Astrocyte (in vitro differentiated cells and primary cell): ENCODE results near the gene IL1RAPL2. TPM values are rescaled to one million over a fixed set of nuclear protein-coding genes. Genes with fewer than 3 reads are reported as not detected.

Experiments
- DNase-seq: peaks from one replicate; pipeline ENCODE4 v3.0.0-alpha.2; 2010; ENCODE audit warnings: low read depth
- FAIRE-seq: peaks from 2 replicates; lab custom pipeline; 2011; peaks lifted over from hg19 to GRCh38; lab: Jason Lieb, UNC
- H2AFZ ChIP-seq: 2 replicates; pipeline ENCODE4 v1.6.0; 2012; ENCODE audit warnings: low read depth, low read length, inconsistent platforms
- H3K27ac ChIP-seq: 2 replicates; pipeline ENCODE4 v1.5.1; 2011; ENCODE audit warnings: low read depth, low read length, inconsistent platforms
- H3K27me3 ChIP-seq: 2 replicates; pipeline ENCODE4 v1.6.0; 2011; ENCODE audit warnings: low read length, inconsistent platforms; ENCODE audit not compliant: insufficient read depth
- H3K36me3 ChIP-seq: 2 replicates; pipeline ENCODE4 v1.5.1; 2011; ENCODE audit warnings: low read length, inconsistent platforms; ENCODE audit not compliant: insufficient read depth
- H3K4me1 ChIP-seq: 2 replicates; pipeline ENCODE4 v1.5.1; 2011; ENCODE audit warnings: low read length, inconsistent platforms; ENCODE audit not compliant: insufficient read depth
- H3K4me2 ChIP-seq: 2 replicates; pipeline ENCODE4 v1.6.0; 2012; ENCODE audit warnings: low read length, inconsistent platforms
- H3K4me3 ChIP-seq: 2 replicates; pipeline ENCODE4 v1.5.1; 2011; ENCODE audit warnings: low read depth, mild to moderate bottlenecking, low read length, inconsistent platforms; ENCODE audit not compliant: insufficient read depth
- H3K79me2 ChIP-seq: 2 replicates; pipeline ENCODE4 v1.6.0; 2012; ENCODE audit warnings: mild to moderate bottlenecking, low read length, inconsistent platforms; ENCODE audit not compliant: insufficient read depth
- H3K9ac ChIP-seq: 2 replicates; pipeline ENCODE4 v1.6.0; 2012; ENCODE audit warnings: mild to moderate bottlenecking, low read length, inconsistent platforms
- H3K9me3 ChIP-seq: 2 replicates; pipeline ENCODE4 v1.5.1; 2012; ENCODE audit warnings: low read depth, mild to moderate bottlenecking, low read length, inconsistent platforms; ENCODE audit not compliant: insufficient read depth
- H4K20me1 ChIP-seq: 2 replicates; pipeline ENCODE4 v1.6.0; 2012; ENCODE audit warnings: low read length, inconsistent platforms; ENCODE audit not compliant: insufficient read depth
- H3K27ac Mint-ChIP-seq: one replicate; pipeline ENCODE4 v1.8.0; 2021; ENCODE audit warnings: mild to moderate bottlenecking, mixed read lengths; ENCODE audit not compliant: unreplicated experiment
- H3K27me3 Mint-ChIP-seq: one replicate; pipeline ENCODE4 v1.8.0; 2021; ENCODE audit warnings: low read depth, mixed read lengths; ENCODE audit not compliant: unreplicated experiment
- H3K36me3 Mint-ChIP-seq: one replicate; pipeline ENCODE4 v1.8.0; 2021; ENCODE audit warnings: low read depth, mixed read lengths; ENCODE audit not compliant: unreplicated experiment
- H3K4me1 Mint-ChIP-seq: one replicate; pipeline ENCODE4 v1.8.0; 2021; ENCODE audit warnings: low read depth, mixed read lengths; ENCODE audit not compliant: unreplicated experiment
- H3K4me3 Mint-ChIP-seq: one replicate; pipeline ENCODE4 v1.8.0; 2021; ENCODE audit warnings: mild to moderate bottlenecking, moderate library complexity, mixed read lengths; ENCODE audit not compliant: unreplicated experiment
- H3K9me3 Mint-ChIP-seq: one replicate; pipeline ENCODE4 v1.8.0; 2021; ENCODE audit warnings: mild to moderate bottlenecking, mixed read lengths; ENCODE audit not compliant: unreplicated experiment
- CTCF ChIP-seq: IDR thresholded peaks from 2 replicates; pipeline ENCODE4 v1.5.1; 2011; ENCODE audit warnings: low read depth, mild to moderate bottlenecking, inconsistent platforms, low read length, moderate library complexity; ENCODE audit not compliant: insufficient read depth
- EZH2 ChIP-seq: IDR thresholded peaks from 2 replicates; pipeline ENCODE4 v1.6.1; 2012; ENCODE audit warnings: mild to moderate bottlenecking, low read length, inconsistent platforms; ENCODE audit not compliant: insufficient read depth
- total RNA-seq: library from RNA; stranded (reverse); gene quantifications from 2 replicates; pipeline ENCODE4 v1.2.1, GENCODE V29; 2021

Gene IL1RAPL2
- total RNA-seq, 1 donor from 2014 or later: 0.16 TPM

GRCh38 chrX:105299286-105299685 is 733.3 kb downstream of the IL1RAPL2 start:
- no peak overlapping the region for H3K4me3 Mint-ChIP-seq
- Histone ChIP-seq H3K4me2 (no peak overlapping the region), H3K36me3 (no peaks in the 10 kb centered on the region), H3K9ac (no peak overlapping the region), H3K4me1 (no peaks in the 10 kb centered on the region), H3K27ac (no peak overlapping the region), H3K9me3 (no peaks in the 10 kb centered on the region), H3K79me2 (no peaks in the 10 kb centered on the region), H3K27me3 (no peaks in the 10 kb centered on the region), H4K20me1 (no peaks in the 10 kb centered on the region), H2AFZ (no peak overlapping the region), H3K4me3 (no peak overlapping the region)
- no peaks in the 10 kb centered on the region for H3K27me3 Mint-ChIP-seq
- no peak for TF ChIP-seq CTCF
- TF ChIP-seq EZH2: no peak
- DNase-seq: no peak
- no peaks in the 10 kb centered on the region for H3K9me3 Mint-ChIP-seq
- H3K4me1 Mint-ChIP-seq: no peaks in the 10 kb centered on the region
- no peak overlapping the region for H3K27ac Mint-ChIP-seq
- no peaks in the 10 kb centered on the region for H3K36me3 Mint-ChIP-seq
- peak; percentile 73 for FAIRE-seq

- no peak overlapping the region for H3K27ac Mint-ChIP-seq
- H3K4me3 Mint-ChIP-seq: no peak overlapping the region
- H3K36me3 ChIP-seq: no peaks in the 10 kb centered on the region
- H3K9me3 Mint-ChIP-seq: no peaks in the 10 kb centered on the region
- H3K4me1 Mint-ChIP-seq: no peaks in the 10 kb centered on the region
- H2AFZ ChIP-seq: no peak overlapping the region
- H3K36me3 Mint-ChIP-seq: no peaks in the 10 kb centered on the region
- no peak overlapping the region for H3K4me3 ChIP-seq
- H3K79me2 ChIP-seq: no peaks in the 10 kb centered on the region
- TF ChIP-seq EZH2: no peak
- no peaks in the 10 kb centered on the region for H4K20me1 ChIP-seq
- H3K4me2 ChIP-seq: no peak overlapping the region
- no peaks in the 10 kb centered on the region for H3K4me1 ChIP-seq
- no peak for DNase-seq
- H3K9me3 ChIP-seq: no peaks in the 10 kb centered on the region
- FAIRE-seq: no peak
- no peak overlapping the region for H3K9ac ChIP-seq
- H3K27me3 Mint-ChIP-seq: no peaks in the 10 kb centered on the region
- H3K27me3 ChIP-seq: no peaks in the 10 kb centered on the region
- no peak overlapping the region for H3K27ac ChIP-seq
These were observed 736.2 kb downstream of the IL1RAPL2 start for GRCh38 chrX:105302246-105302645.

GRCh38 chrX:105307762-105308161 is 741.8 kb downstream of the IL1RAPL2 start:
- Mint-ChIP-seq H3K4me1 (no peaks in the 10 kb centered on the region), H3K4me3 (no peak overlapping the region), H3K27me3 (no peaks in the 10 kb centered on the region), H3K36me3 (no peaks in the 10 kb centered on the region), H3K9me3 (no peaks in the 10 kb centered on the region), H3K27ac (no peak overlapping the region)
- peak; percentile 11 for DNase-seq
- Histone ChIP-seq H3K9me3 (no peaks in the 10 kb centered on the region), H3K4me3 (no peak overlapping the region), H3K27ac (no peak overlapping the region), H3K27me3 (no peaks in the 10 kb centered on the region), H4K20me1 (no peaks in the 10 kb centered on the region), H3K36me3 (no peaks in the 10 kb centered on the region), H3K4me1 (no peaks in the 10 kb centered on the region), H2AFZ (no peak overlapping the region), H3K9ac (no peak overlapping the region), H3K79me2 (no peaks in the 10 kb centered on the region), H3K4me2 (no peak overlapping the region)
- no peak for FAIRE-seq
- TF ChIP-seq CTCF (no peak), EZH2 (no peak)
